Lower leg skin (tissue), 3 donors: ENCODE measurements around the gene ZMYM5.

Experiments used
- CTCF ChIP-seq, 3 donors: fragments of 450-650 bp; IDR thresholded peaks; one replicate each; pipeline ENCODE4 v1.5.1; 2016; ENCODE audit warnings: antibody characterized with exemption in 3 of 3, mild to moderate bottlenecking in 3 of 3, moderate library complexity in 2 of 3
- POLR2A ChIP-seq, 2 donors: fragments of 450-650 bp; IDR thresholded peaks; one replicate each; pipeline ENCODE4 v1.6.1; 2016 to 2017; ENCODE audit warnings: antibody characterized with exemption in 2 of 2, mild to moderate bottlenecking in 1 of 2, moderate library complexity in 1 of 2

GRCh38 chr13:19882231-19882630 lies 18.8 kb upstream of the ZMYM5 start:
- TF ChIP-seq CTCF (IDR thresholded peaks at IDR 0.05) (no peak), POLR2A (IDR thresholded peaks at IDR 0.05) (no peak)
